KMS-11 (cell line): ENCODE measurements around the gene FAAP100.

Experiments
- H2AFZ ChIP-seq: fragments of 200-600 bp; sonication (generic); 2 replicates; pipeline ENCODE4 v1.6.1; 2016; ENCODE audit warnings: antibody characterized with exemption, mixed run types, low read depth
- H3K27ac ChIP-seq: fragments of 200-600 bp; sonication (generic); 2 replicates; pipeline ENCODE4 v1.6.1; 2016; ENCODE audit warnings: mild to moderate bottlenecking, mixed run types
- H3K27me3 ChIP-seq: fragments of 200-600 bp; sonication (generic); 2 replicates; pipeline ENCODE4 v1.6.1; 2017; ENCODE audit warnings: mild to moderate bottlenecking, low read depth, mixed run types, moderate library complexity; ENCODE audit not compliant: insufficient read depth
- H3K36me3 ChIP-seq: fragments of 200-600 bp; sonication (generic); 2 replicates; pipeline ENCODE4 v1.6.1; 2017; ENCODE audit warnings: mild to moderate bottlenecking, mixed run types; ENCODE audit not compliant: insufficient read depth
- H3K4me1 ChIP-seq: fragments of 200-600 bp; sonication (generic); 2 replicates; pipeline ENCODE4 v1.6.1; 2016; ENCODE audit warnings: mild to moderate bottlenecking, low read depth, mixed run types; ENCODE audit not compliant: poor library complexity, severe bottlenecking
- H3K4me2 ChIP-seq: fragments of 200-600 bp; sonication (generic); 2 replicates; pipeline ENCODE4 v1.7.0; 2016; ENCODE audit warnings: mild to moderate bottlenecking, mixed run types
- H3K4me3 ChIP-seq: fragments of 200-600 bp; sonication (generic); IDR thresholded peaks from 2 replicates; pipeline ENCODE4 v1.6.1; 2017; ENCODE audit warnings: low read depth, low read length, mixed read lengths; ENCODE audit not compliant: insufficient read depth
- H3K79me2 ChIP-seq: fragments of 200-600 bp; sonication (generic); 2 replicates; pipeline ENCODE4 v1.6.1; 2016; ENCODE audit warnings: low read depth, mixed run types; ENCODE audit not compliant: insufficient read depth
- H3K9ac ChIP-seq: fragments of 200-600 bp; sonication (generic); 2 replicates; pipeline ENCODE4 v1.6.1; 2016; ENCODE audit warnings: mild to moderate bottlenecking, mixed run types
- H4K20me1 ChIP-seq: fragments of 200-600 bp; sonication (generic); 2 replicates; pipeline ENCODE4 v1.6.1; 2016; ENCODE audit warnings: mild to moderate bottlenecking, mixed run types; ENCODE audit not compliant: insufficient read depth
- CTCF ChIP-seq: fragments of 200-600 bp; sonication (generic); conservative IDR thresholded peaks from 2 replicates; pipeline ENCODE4 v1.6.1; 2017; ENCODE audit warnings: low read depth, mild to moderate bottlenecking, antibody characterized with exemption, low read length, moderate library complexity, mixed read lengths

FAAP100 gene

GRCh38 chr17:81491181-81491581 lies 61.0 kb downstream of the FAAP100 start:
- H2AFZ ChIP-seq = no peak overlapping the region
- H3K9ac ChIP-seq = no peak overlapping the region
- no peak overlapping the region for H3K4me2 ChIP-seq
- H3K4me3 ChIP-seq = no peak overlapping the region
- no peak for TF ChIP-seq CTCF
- no peaks in the 10 kb centered on the region for H4K20me1 ChIP-seq
- no peak overlapping the region for H3K27ac ChIP-seq
- no peaks in the 10 kb centered on the region for H3K4me1 ChIP-seq
- peaks cover 89% of the 10 kb centered on the region for H3K27me3 ChIP-seq
- no peaks in the 10 kb centered on the region for H3K79me2 ChIP-seq
- no peaks in the 10 kb centered on the region for H3K36me3 ChIP-seq

GRCh38 chr17:81489998-81490992 lies 61.9 kb downstream of the FAAP100 start:
- Histone ChIP-seq H3K27me3 (peaks cover 80% of the 10 kb centered on the region), H3K4me2 (no peak overlapping the region), H3K36me3 (no peaks in the 10 kb centered on the region), H2AFZ (no peak overlapping the region), H3K9ac (no peak overlapping the region), H3K4me1 (no peaks in the 10 kb centered on the region), H3K27ac (no peak overlapping the region), H3K79me2 (no peaks in the 10 kb centered on the region), H4K20me1 (no peaks in the 10 kb centered on the region), H3K4me3 (no peak overlapping the region)
- no peak for TF ChIP-seq CTCF
